ENCODE data around the gene RARRES1. TPM values are rescaled to one million over a fixed set of nuclear protein-coding genes. Genes with fewer than 3 reads are reported as not detected.
A peak's percentile ranks its signal among the peaks of the same experiment; 100 is the strongest.

RARRES1 gene
- total and polyA plus RNA-seq, 2 experiments from 2014 or later: 0.10 to 0.82 TPM

DNA sequence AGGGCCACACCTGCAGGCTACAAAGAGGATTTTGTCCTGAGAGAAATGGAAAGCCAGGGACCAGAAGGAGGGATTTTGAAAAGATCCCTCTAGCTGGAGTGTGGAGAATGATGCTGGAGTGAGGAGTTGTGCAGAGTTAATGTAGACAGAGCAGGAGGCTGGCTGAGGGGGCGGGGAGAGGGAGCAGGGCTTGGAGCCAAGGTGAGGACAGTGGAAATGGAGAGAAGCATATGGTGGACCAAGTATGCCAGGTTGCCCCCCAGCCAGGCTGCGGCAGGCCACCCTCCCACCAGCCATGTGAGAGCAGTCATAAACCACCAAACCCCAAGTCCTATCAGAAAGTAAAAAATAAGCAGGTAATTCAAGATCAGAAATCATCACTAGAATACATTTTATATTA lies 14.7 kb downstream of the RARRES1 start (continued):
- TF ChIP-seq, protein P1, sequence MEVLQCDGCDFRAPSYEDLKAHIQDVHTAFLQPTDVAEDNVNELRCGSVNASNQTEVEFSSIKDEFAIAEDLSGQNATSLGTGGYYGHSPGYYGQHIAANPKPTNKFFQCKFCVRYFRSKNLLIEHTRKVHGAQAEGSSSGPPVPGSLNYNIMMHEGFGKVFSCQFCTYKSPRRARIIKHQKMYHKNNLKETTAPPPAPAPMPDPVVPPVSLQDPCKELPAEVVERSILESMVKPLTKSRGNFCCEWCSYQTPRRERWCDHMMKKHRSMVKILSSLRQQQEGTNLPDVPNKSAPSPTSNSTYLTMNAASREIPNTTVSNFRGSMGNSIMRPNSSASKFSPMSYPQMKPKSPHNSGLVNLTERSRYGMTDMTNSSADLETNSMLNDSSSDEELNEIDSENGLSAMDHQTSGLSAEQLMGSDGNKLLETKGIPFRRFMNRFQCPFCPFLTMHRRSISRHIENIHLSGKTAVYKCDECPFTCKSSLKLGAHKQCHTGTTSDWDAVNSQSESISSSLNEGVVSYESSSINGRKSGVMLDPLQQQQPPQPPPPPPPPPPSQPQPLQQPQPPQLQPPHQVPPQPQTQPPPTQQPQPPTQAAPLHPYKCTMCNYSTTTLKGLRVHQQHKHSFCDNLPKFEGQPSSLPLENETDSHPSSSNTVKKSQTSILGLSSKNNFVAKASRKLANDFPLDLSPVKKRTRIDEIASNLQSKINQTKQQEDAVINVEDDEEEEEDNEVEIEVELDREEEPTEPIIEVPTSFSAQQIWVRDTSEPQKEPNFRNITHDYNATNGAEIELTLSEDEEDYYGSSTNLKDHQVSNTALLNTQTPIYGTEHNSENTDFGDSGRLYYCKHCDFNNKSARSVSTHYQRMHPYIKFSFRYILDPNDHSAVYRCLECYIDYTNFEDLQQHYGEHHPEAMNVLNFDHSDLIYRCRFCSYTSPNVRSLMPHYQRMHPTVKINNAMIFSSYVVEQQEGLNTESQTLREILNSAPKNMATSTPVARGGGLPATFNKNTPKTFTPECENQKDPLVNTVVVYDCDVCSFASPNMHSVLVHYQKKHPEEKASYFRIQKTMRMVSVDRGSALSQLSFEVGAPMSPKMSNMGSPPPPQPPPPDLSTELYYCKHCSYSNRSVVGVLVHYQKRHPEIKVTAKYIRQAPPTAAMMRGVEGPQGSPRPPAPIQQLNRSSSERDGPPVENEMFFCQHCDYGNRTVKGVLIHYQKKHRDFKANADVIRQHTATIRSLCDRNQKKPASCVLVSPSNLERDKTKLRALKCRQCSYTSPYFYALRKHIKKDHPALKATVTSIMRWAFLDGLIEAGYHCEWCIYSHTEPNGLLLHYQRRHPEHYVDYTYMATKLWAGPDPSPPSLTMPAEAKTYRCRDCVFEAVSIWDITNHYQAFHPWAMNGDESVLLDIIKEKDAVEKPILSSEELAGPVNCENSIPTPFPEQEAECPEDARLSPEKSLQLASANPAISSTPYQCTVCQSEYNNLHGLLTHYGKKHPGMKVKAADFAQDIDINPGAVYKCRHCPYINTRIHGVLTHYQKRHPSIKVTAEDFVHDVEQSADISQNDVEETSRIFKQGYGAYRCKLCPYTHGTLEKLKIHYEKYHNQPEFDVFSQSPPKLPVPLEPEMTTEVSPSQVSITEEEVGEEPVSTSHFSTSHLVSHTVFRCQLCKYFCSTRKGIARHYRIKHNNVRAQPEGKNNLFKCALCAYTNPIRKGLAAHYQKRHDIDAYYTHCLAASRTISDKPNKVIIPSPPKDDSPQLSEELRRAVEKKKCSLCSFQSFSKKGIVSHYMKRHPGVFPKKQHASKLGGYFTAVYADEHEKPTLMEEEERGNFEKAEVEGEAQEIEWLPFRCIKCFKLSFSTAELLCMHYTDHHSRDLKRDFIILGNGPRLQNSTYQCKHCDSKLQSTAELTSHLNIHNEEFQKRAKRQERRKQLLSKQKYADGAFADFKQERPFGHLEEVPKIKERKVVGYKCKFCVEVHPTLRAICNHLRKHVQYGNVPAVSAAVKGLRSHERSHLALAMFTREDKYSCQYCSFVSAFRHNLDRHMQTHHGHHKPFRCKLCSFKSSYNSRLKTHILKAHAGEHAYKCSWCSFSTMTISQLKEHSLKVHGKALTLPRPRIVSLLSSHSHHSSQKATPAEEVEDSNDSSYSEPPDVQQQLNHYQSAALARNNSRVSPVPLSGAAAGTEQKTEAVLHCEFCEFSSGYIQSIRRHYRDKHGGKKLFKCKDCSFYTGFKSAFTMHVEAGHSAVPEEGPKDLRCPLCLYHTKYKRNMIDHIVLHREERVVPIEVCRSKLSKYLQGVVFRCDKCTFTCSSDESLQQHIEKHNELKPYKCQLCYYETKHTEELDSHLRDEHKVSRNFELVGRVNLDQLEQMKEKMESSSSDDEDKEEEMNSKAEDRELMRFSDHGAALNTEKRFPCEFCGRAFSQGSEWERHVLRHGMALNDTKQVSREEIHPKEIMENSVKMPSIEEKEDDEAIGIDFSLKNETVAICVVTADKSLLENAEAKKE (CRISPR knock-in tag; IDR thresholded peaks at IDR 0.05): no peak

GRCh38 chr3:158713094-158713499 lies 19.2 kb downstream of the RARRES1 start:
- H3K4me1 Mint-ChIP-seq: peaks cover 24% of the 10 kb centered on the region; the same call in 2 of the 3 replicates
- H2AFZ ChIP-seq: no peak overlapping the region
- H3K36me3 ChIP-seq (ENCODE audit: insufficient read depth): no peaks in the 10 kb centered on the region
- no peaks in the 10 kb centered on the region for H3K27me3 Mint-ChIP-seq (ENCODE audit: insufficient read depth, low read depth, poor library complexity)
- no peak overlapping the region for H3K4me3 ChIP-seq
- H3K9me3 Mint-ChIP-seq: no peaks in the 10 kb centered on the region
- H3K4me2 ChIP-seq: no peak overlapping the region
- DNase-seq (ENCODE audit: low spot score): no peak
- no peaks in the 10 kb centered on the region for H3K27me3 ChIP-seq (ENCODE audit: insufficient read depth)
- H3K27ac ChIP-seq (ENCODE audit: low read depth): no peak overlapping the region
- peak; percentile 50 for ATAC-seq
- no peaks in the 10 kb centered on the region for H3K79me2 ChIP-seq (replicated peaks; ENCODE audit: insufficient read depth)
- H3F3A ChIP-seq (replicated peaks; ENCODE audit: low read depth): no peaks in the 10 kb centered on the region
- H3K36me3 Mint-ChIP-seq (ENCODE audit: low read depth): peaks cover 6% of the 10 kb centered on the region; the same call in 2 of the 3 replicates
- no peaks in the 10 kb centered on the region for H4K20me1 ChIP-seq (replicated peaks; ENCODE audit: insufficient read depth)
- no peak overlapping the region for H3K4me3 Mint-ChIP-seq
- no peaks in the 10 kb centered on the region for H3K9me2 ChIP-seq (ENCODE audit: insufficient read depth)
- H3K4me1 ChIP-seq (ENCODE audit: insufficient read depth): no peaks in the 10 kb centered on the region; the same call in 1 of the 2 replicates
- peak overlapping the region; percentile 71 for H3K27ac Mint-ChIP-seq
- no peak for TF ChIP-seq EZH2 (IDR thresholded peaks at IDR 0.05; ENCODE audit: low read depth, unreplicated experiment)
- no peak for TF ChIP-seq ZNF331 (CRISPR knock-in tag; IDR thresholded peaks at IDR 0.05; ENCODE audit: low read depth)
- TF ChIP-seq, protein P1 (CRISPR knock-in tag; IDR thresholded peaks at IDR 0.05): no peak
- no peak for TF ChIP-seq REST (IDR thresholded peaks at IDR 0.05; ENCODE audit: unreplicated experiment)
- no peak for TF ChIP-seq EZH2phosphoT487 (IDR thresholded peaks at IDR 0.05; ENCODE audit: unreplicated experiment)
- no peak for TF ChIP-seq NANOG (IDR thresholded peaks at IDR 0.05; ENCODE audit: borderline replicate concordance)

All from GM23338 (cell line).